PC-3 (cell line): ENCODE results near the gene RUVBL2.
"Not testable (repeated sequence)": the region's sequence is repeated elsewhere in the genome, so short reads cannot be mapped to it uniquely, and the experiment has no call there.

Source experiments
- EZH2 ChIP-seq: fragments of 300-600 bp; sonication (generic); IDR thresholded peaks from one replicate; pipeline ENCODE4 v1.6.1; 2017; ENCODE audit warnings: antibody characterized with exemption, mild to moderate bottlenecking, low read length; ENCODE audit not compliant: unreplicated experiment
- TF ChIP-seq, protein P1 (sequence below): fragments of 300-600 bp; sonication (generic); conservative IDR thresholded peaks from 2 replicates; pipeline ENCODE4 v1.5.1; 2017; ENCODE audit warnings: antibody characterized with exemption, low read depth, mild to moderate bottlenecking, low read length

GRCh38 chr19:49036815-49037214 lies 43.1 kb downstream of the RUVBL2 start, which contains the start of gene CGB1:
- TF ChIP-seq, protein P1, sequence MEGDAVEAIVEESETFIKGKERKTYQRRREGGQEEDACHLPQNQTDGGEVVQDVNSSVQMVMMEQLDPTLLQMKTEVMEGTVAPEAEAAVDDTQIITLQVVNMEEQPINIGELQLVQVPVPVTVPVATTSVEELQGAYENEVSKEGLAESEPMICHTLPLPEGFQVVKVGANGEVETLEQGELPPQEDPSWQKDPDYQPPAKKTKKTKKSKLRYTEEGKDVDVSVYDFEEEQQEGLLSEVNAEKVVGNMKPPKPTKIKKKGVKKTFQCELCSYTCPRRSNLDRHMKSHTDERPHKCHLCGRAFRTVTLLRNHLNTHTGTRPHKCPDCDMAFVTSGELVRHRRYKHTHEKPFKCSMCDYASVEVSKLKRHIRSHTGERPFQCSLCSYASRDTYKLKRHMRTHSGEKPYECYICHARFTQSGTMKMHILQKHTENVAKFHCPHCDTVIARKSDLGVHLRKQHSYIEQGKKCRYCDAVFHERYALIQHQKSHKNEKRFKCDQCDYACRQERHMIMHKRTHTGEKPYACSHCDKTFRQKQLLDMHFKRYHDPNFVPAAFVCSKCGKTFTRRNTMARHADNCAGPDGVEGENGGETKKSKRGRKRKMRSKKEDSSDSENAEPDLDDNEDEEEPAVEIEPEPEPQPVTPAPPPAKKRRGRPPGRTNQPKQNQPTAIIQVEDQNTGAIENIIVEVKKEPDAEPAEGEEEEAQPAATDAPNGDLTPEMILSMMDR: peak; percentile 59
- TF ChIP-seq EZH2: not testable (repeated sequence)
